Left ventricle myocardium inferior (tissue), 1 donor: ENCODE measurements around the gene AXIN1. TPM values are rescaled to one million over a fixed set of nuclear protein-coding genes. Genes with fewer than 3 reads are reported as not detected.
A peak's percentile ranks its signal among the peaks of the same experiment; 100 is the strongest.
"Not testable (repeated sequence)": the region's sequence is repeated elsewhere in the genome, so short reads cannot be mapped to it uniquely, and the experiment has no call there.

Experiments used
- DNase-seq: peaks from one replicate; pipeline ENCODE4 v3.0.0-alpha.2; 2020
- H3K27ac ChIP-seq: fragments of 200-600 bp; replicated peaks from 2 replicates; pipeline ENCODE4 v1.8.0; 2021
- H3K27me3 ChIP-seq: fragments of 200-600 bp; 2 replicates; pipeline ENCODE4 v1.8.0; 2021; ENCODE audit warnings: low read depth
- H3K36me3 ChIP-seq: fragments of 200-600 bp; 2 replicates; pipeline ENCODE4 v1.8.0; 2021
- H3K4me1 ChIP-seq: fragments of 200-600 bp; 2 replicates; pipeline ENCODE4 v1.8.0; 2021
- H3K4me3 ChIP-seq: fragments of 200-600 bp; 2 replicates; pipeline ENCODE4 v1.8.0; 2021; ENCODE audit warnings: mild to moderate bottlenecking, moderate library complexity
- H3K9me3 ChIP-seq: fragments of 200-600 bp; replicated peaks from 2 replicates; pipeline ENCODE4 v1.8.0; 2021
- CTCF ChIP-seq: fragments of 200-600 bp; IDR thresholded peaks from 2 replicates; pipeline ENCODE4 v1.8.0; 2021; ENCODE audit warnings: antibody characterized with exemption, mild to moderate bottlenecking, borderline replicate concordance
- intact Hi-C: fragments of 100-400 bp; cut with micrococcal nuclease; formaldehyde crosslinking; loops from one replicate; pipeline ENCODE4 v1.11.0; 2022
- total RNA-seq: library from RNA; stranded (reverse); fragmentation: NEBNext Ultra II Directional; extraction: Animal tissue kit (Norgen Biotek cat#: 25700); gene quantifications from one replicate; pipeline ENCODE4 v1.2.1, GENCODE V29; 2021
- donor health status: DM: no; HTN: yes; CAD: no; lungs with severe emphysema.

The AXIN1 gene
- total RNA-seq, 1 donor from 2014 or later = 12.2 TPM

GRCh38 chr16:379961-380761, 27.6 kb upstream of the AXIN1 start:
- Histone ChIP-seq H3K4me3 (peak overlapping the region; percentile 77), H3K9me3 (no peaks in the 10 kb centered on the region), H3K4me1 (peaks cover 59% of the 10 kb centered on the region), H3K27me3 (no peaks in the 10 kb centered on the region), H3K27ac (no peak overlapping the region), H3K36me3 (peaks cover 24% of the 10 kb centered on the region)
- no peak for TF ChIP-seq CTCF
- intact Hi-C loops = no loop called here
- no peak for DNase-seq

GRCh38 chr16:379183-379960, 26.8 kb upstream of the AXIN1 start:
- intact Hi-C loops = no loop called here
- Histone ChIP-seq H3K36me3 (peaks cover 32% of the 10 kb centered on the region), H3K4me1 (peaks cover 53% of the 10 kb centered on the region), H3K4me3 (no peak overlapping the region), H3K27me3 (no peaks in the 10 kb centered on the region), H3K9me3 (no peaks in the 10 kb centered on the region), H3K27ac (no peak overlapping the region)
- no peak for DNase-seq
- no peak for TF ChIP-seq CTCF

GRCh38 chr16:378821-379182, 26.3 kb upstream of the AXIN1 start:
- no peak overlapping the region for H3K27ac ChIP-seq
- intact Hi-C loops = no loop called here
- H3K4me1 ChIP-seq = peaks cover 47% of the 10 kb centered on the region
- H3K36me3 ChIP-seq = peaks cover 37% of the 10 kb centered on the region
- no peak for TF ChIP-seq CTCF
- no peak overlapping the region for H3K4me3 ChIP-seq
- DNase-seq = no peak
- H3K9me3 ChIP-seq = no peaks in the 10 kb centered on the region
- no peaks in the 10 kb centered on the region for H3K27me3 ChIP-seq

GRCh38 chr16:378113-378820, 25.7 kb upstream of the AXIN1 start:
- peaks cover 42% of the 10 kb centered on the region for H3K4me1 ChIP-seq
- H3K27me3 ChIP-seq, H3K4me3 ChIP-seq, H3K27ac ChIP-seq, intact Hi-C loops, DNase-seq, H3K9me3 ChIP-seq: not testable (repeated sequence)
- H3K36me3 ChIP-seq = peaks cover 39% of the 10 kb centered on the region

- intact Hi-C loops = no loop called here
- Histone ChIP-seq H3K27me3 (no peaks in the 10 kb centered on the region), H3K36me3 (peaks cover 46% of the 10 kb centered on the region), H3K27ac (no peak overlapping the region), H3K9me3 (no peaks in the 10 kb centered on the region), H3K4me3 (no peak overlapping the region), H3K4me1 (peaks cover 34% of the 10 kb centered on the region)
- no peak for TF ChIP-seq CTCF
- no peak for DNase-seq
Observed at GRCh38 chr16:377419-377951, 25.0 kb upstream of the AXIN1 start.
